CD4-positive, alpha-beta T cell (primary cell): ENCODE measurements around the gene RMP24.

Experiments
- ATAC-seq: fragments of 200-7000 bp; cut with Tn5 transposase; one replicate; pipeline ENCODE4 v1.10.0; 2022; ENCODE audit warnings: mild to moderate bottlenecking; ENCODE audit not compliant: poor library complexity
- CTCF ChIA-PET: fragments of 350-600 bp; sonication (Branson Sonifier 250); formaldehyde crosslinking; loops from one replicate; lab custom pipeline; 2021; ENCODE audit warnings: antibody characterized with exemption, inconsistent platforms; lab: Charles Lee
- POLR2A ChIA-PET: fragments of 350-600 bp; sonication (Branson Sonifier 250); formaldehyde crosslinking; loops from one replicate; lab custom pipeline; 2021; ENCODE audit warnings: antibody characterized with exemption, inconsistent platforms; lab: Charles Lee
- DNase-seq, 14 experiments: peaks; one replicate each; pipeline ENCODE4 v3.0.0-alpha.2; 2013 to 2020; ENCODE audit warnings: mixed read lengths in 2 of 14
- H3K27ac ChIP-seq, 2 donors: one replicate each; pipeline versions ENCODE4 v1.5.1 to v1.7.0; 2013; ENCODE audit warnings: low read length in 2 of 2, low read depth in 1 of 2, mild to moderate bottlenecking in 1 of 2
- H3K27me3 ChIP-seq, 2 experiments: 1 replicate in 1 of 2; 2 replicates in 1 of 2; pipeline versions ENCODE4 v1.6.1 to v1.7.0; 2013; ENCODE audit warnings: low read length in 2 of 2, control low read depth in 1 of 2, mild to moderate bottlenecking in 1 of 2, moderate library complexity in 1 of 2; ENCODE audit not compliant: insufficient read depth in 2 of 2, control insufficient read depth in 1 of 2
- H3K36me3 ChIP-seq: one replicate; pipeline ENCODE4 v1.6.1; 2013; ENCODE audit warnings: low read length, control low read depth; ENCODE audit not compliant: insufficient read depth
- H3K4me1 ChIP-seq: one replicate; pipeline ENCODE4 v1.6.1; 2013; ENCODE audit warnings: low read length, control low read depth; ENCODE audit not compliant: insufficient read depth
- H3K4me3 ChIP-seq: one replicate; pipeline ENCODE4 v1.5.1; 2013; ENCODE audit warnings: mild to moderate bottlenecking, low read length, moderate library complexity
- H3K9me3 ChIP-seq, 2 experiments: 1 replicate in 1 of 2; 2 replicates in 1 of 2; pipeline versions ENCODE4 v1.6.1 to v1.7.0; 2013; ENCODE audit warnings: low read length in 2 of 2, mild to moderate bottlenecking in 2 of 2, control low read depth in 1 of 2, moderate library complexity in 1 of 2; ENCODE audit not compliant: control insufficient read depth in 1 of 2, insufficient read depth in 1 of 2
- H3K27ac Mint-ChIP-seq: one replicate; pipeline ENCODE4 v1.8.0; 2020; ENCODE audit warnings: mixed read lengths
- H3K27me3 Mint-ChIP-seq: one replicate; pipeline ENCODE4 v1.8.0; 2021; ENCODE audit warnings: mixed read lengths
- H3K36me3 Mint-ChIP-seq: one replicate; pipeline ENCODE4 v1.8.0; 2021; ENCODE audit warnings: low read depth, mixed read lengths
- H3K4me1 Mint-ChIP-seq: one replicate; pipeline ENCODE4 v1.8.0; 2021; ENCODE audit warnings: low read depth, mixed read lengths
- H3K4me3 Mint-ChIP-seq: one replicate; pipeline ENCODE4 v1.8.0; 2020; ENCODE audit warnings: mild to moderate bottlenecking, mixed read lengths
- H3K9me3 Mint-ChIP-seq: one replicate; pipeline ENCODE4 v1.8.0; 2020; ENCODE audit warnings: mixed read lengths
- CTCF ChIP-seq: fragments of 200-600 bp; IDR thresholded peaks from one replicate; pipeline ENCODE4 v1.8.0; 2022; ENCODE audit warnings: antibody characterized with exemption, mild to moderate bottlenecking
- intact Hi-C, 2 experiments: fragments of 100-400 bp; cut with DNase I in 1 of 2; cut with micrococcal nuclease in 1 of 2; formaldehyde crosslinking; loops; one replicate each; pipeline versions ENCODE4 v1.15.1 to v1.9.0; 2023 to 2025; cut with DNase I, micrococcal nuclease

The RMP24 gene

GRCh38 chr18:35983147-35983546 lies 10.7 kb downstream of the RMP24 start:
- ChIA-PET CTCF (no interaction called here), POLR2A (no interaction called here)
- DNase-seq (no peak), ATAC-seq (no peak)
- no peaks in the 10 kb centered on the region for H3K27me3 ChIP-seq
- no peak overlapping the region for H3K27ac ChIP-seq
- no peaks in the 10 kb centered on the region for H3K9me3 ChIP-seq
- TF ChIP-seq CTCF: no peak
- no peaks in the 10 kb centered on the region for H3K4me1 ChIP-seq
- H3K36me3 ChIP-seq: peaks cover 33% of the 10 kb centered on the region
- Mint-ChIP-seq H3K36me3 (peaks cover 75% of the 10 kb centered on the region), H3K27ac (peak overlapping the region; percentile 37), H3K27me3 (no peaks in the 10 kb centered on the region), H3K9me3 (no peaks in the 10 kb centered on the region), H3K4me3 (no peak overlapping the region), H3K4me1 (no peaks in the 10 kb centered on the region)
- no peak overlapping the region for H3K4me3 ChIP-seq
- intact Hi-C loops: no loop called here

GRCh38 chr18:35983818-35984217 lies 11.3 kb downstream of the RMP24 start:
- Histone ChIP-seq H3K9me3 (no peaks in the 10 kb centered on the region), H3K4me1 (no peaks in the 10 kb centered on the region), H3K27ac (no peak overlapping the region), H3K27me3 (no peaks in the 10 kb centered on the region), H3K4me3 (no peak overlapping the region), H3K36me3 (peaks cover 30% of the 10 kb centered on the region)
- H3K27me3 Mint-ChIP-seq: no peaks in the 10 kb centered on the region
- ATAC-seq: no peak
- no peaks in the 10 kb centered on the region for H3K4me1 Mint-ChIP-seq
- no peak for TF ChIP-seq CTCF
- DNase-seq: no peak
- intact Hi-C loops: no loop called here
- ChIA-PET POLR2A (no interaction called here), CTCF (no interaction called here)
- H3K36me3 Mint-ChIP-seq: peaks cover 73% of the 10 kb centered on the region
- no peaks in the 10 kb centered on the region for H3K9me3 Mint-ChIP-seq
- no peak overlapping the region for H3K27ac Mint-ChIP-seq
- H3K4me3 Mint-ChIP-seq: no peak overlapping the region

GRCh38 chr18:35991696-35992095 lies 19.2 kb downstream of the RMP24 start:
- intact Hi-C loops: no loop called here
- no peak for TF ChIP-seq CTCF
- Mint-ChIP-seq H3K4me3 (no peak overlapping the region), H3K36me3 (peaks cover 31% of the 10 kb centered on the region), H3K27ac (no peak overlapping the region), H3K9me3 (no peaks in the 10 kb centered on the region), H3K27me3 (no peaks in the 10 kb centered on the region), H3K4me1 (no peaks in the 10 kb centered on the region)
- POLR2A ChIA-PET: no interaction called here
- no peak overlapping the region for H3K4me3 ChIP-seq
- ATAC-seq (no peak), DNase-seq (no peak)
- H3K27me3 ChIP-seq: no peaks in the 10 kb centered on the region
- H3K27ac ChIP-seq: no peak overlapping the region
- no peaks in the 10 kb centered on the region for H3K9me3 ChIP-seq
- H3K4me1 ChIP-seq: no peaks in the 10 kb centered on the region
- CTCF ChIA-PET: no interaction called here
- peaks cover 28% of the 10 kb centered on the region for H3K36me3 ChIP-seq
